K562 (cell line): ENCODE measurements around the gene PITX1. TPM values are rescaled to one million over a fixed set of nuclear protein-coding genes. Genes with fewer than 3 reads are reported as not detected.

ENCODE experiments used
- ATAC-seq: fragments of 200-7000 bp; cut with Tn5 transposase; 3 replicates; pipeline ENCODE4 v1.9.1; 2020; ENCODE audit warnings: moderate library complexity
- BruUV-seq: library from RNA; stranded (reverse); fragments of 400-500 nt; replicated peaks from 2 replicates; lab custom pipeline; 2021; lab: Mats Ljungman, UMichigan
- CTCF ChIA-PET: fragments of 300-600 bp; formaldehyde crosslinking; extraction: SDS; loops from one replicate; lab custom pipeline; 2021; ENCODE audit warnings: low intra/inter-chr PET ratio; lab: Yijun Ruan, JAX
- POLR2A ChIA-PET: fragments of 300-600, 350-650 bp; sonication (Branson Sonifier 250); formaldehyde crosslinking; extraction: SDS; loops from one replicate; lab custom pipeline; 2021; ENCODE audit warnings: antibody characterized with exemption, inconsistent platforms; lab: Yijun Ruan, JAX
- DNase-seq, 4 experiments: peaks; one replicate each; pipeline versions ENCODE4 v3.0.0 to v3.0.0-alpha.2; 2011 to 2018; ENCODE audit warnings: low spot score in 3 of 4, mixed read lengths in 3 of 4; ENCODE audit errors: extremely low read depth in 1 of 4
- FAIRE-seq: peaks from 2 replicates; lab custom pipeline; 2011; peaks lifted over from hg19 to GRCh38; lab: Jason Lieb, UNC
- H2AFZ ChIP-seq: 2 replicates; pipeline ENCODE4 v1.6.0; 2011; ENCODE audit warnings: low read depth, low read length, control low read depth, inconsistent platforms
- H3K27ac ChIP-seq: fragments of 200-600 bp; 3 replicates; pipeline ENCODE4 v1.8.0; 2011; ENCODE audit warnings: low read depth, mild to moderate bottlenecking, control low read depth, inconsistent platforms, low read length, moderate library complexity, mixed read lengths; ENCODE audit errors: extremely low read depth
- H3K27me3 ChIP-seq, 2 experiments: fragments of 300-600 bp in 1 of 2; 2 replicates in 1 of 2; 3 replicates in 1 of 2; pipeline versions ENCODE4 v1.6.0 to v1.8.0; 2011; ENCODE audit warnings: inconsistent platforms in 2 of 2, low read length in 2 of 2, mild to moderate bottlenecking in 1 of 2, mixed read lengths in 1 of 2, moderate library complexity in 1 of 2; ENCODE audit not compliant: control insufficient read depth in 2 of 2, insufficient read depth in 2 of 2
- H3K36me3 ChIP-seq: fragments of 300-600 bp; 3 replicates; pipeline ENCODE4 v1.8.0; 2011; ENCODE audit warnings: mild to moderate bottlenecking, low read length, inconsistent platforms; ENCODE audit not compliant: control insufficient read depth, insufficient read depth
- H3K4me1 ChIP-seq, 2 experiments: fragments of 200-600 bp in 1 of 2; replicated peaks in 1 of 2; 2 replicates in 1 of 2; 3 replicates in 1 of 2; pipeline versions ENCODE4 v1.5.1 to v1.8.0; 2011; ENCODE audit warnings: inconsistent platforms in 2 of 2, low read length in 2 of 2, mild to moderate bottlenecking in 1 of 2, mixed read lengths in 1 of 2, moderate library complexity in 1 of 2; ENCODE audit not compliant: control insufficient read depth in 2 of 2, insufficient read depth in 2 of 2
- H3K4me2 ChIP-seq: 2 replicates; pipeline ENCODE4 v1.6.1; 2011; ENCODE audit warnings: low read length, control low read depth, inconsistent platforms, mixed read lengths; ENCODE audit not compliant: insufficient read depth
- H3K4me3 ChIP-seq: fragments of 200-600 bp; sonication (generic), shearing (Covaris generic); 2 replicates; pipeline ENCODE4 v1.5.1; 2016; ENCODE audit warnings: control low read depth, inconsistent platforms
- H3K79me2 ChIP-seq: fragments of 200-600 bp; 3 replicates; pipeline ENCODE4 v1.8.0; 2011; ENCODE audit warnings: low read length, inconsistent platforms; ENCODE audit not compliant: control insufficient read depth, insufficient read depth
- H3K9ac ChIP-seq, 2 experiments: 2 replicates each; pipeline versions ENCODE4 v1.6.0 to v1.6.1; 2011; ENCODE audit warnings: low read depth in 2 of 2, low read length in 2 of 2, control low read depth in 1 of 2, inconsistent platforms in 1 of 2, mild to moderate bottlenecking in 1 of 2, mixed read lengths in 1 of 2; ENCODE audit not compliant: insufficient read depth in 1 of 2
- H3K9me1 ChIP-seq: one replicate; pipeline ENCODE4 v1.6.0; 2011; ENCODE audit warnings: inconsistent platforms, mild to moderate bottlenecking, low read length, moderate library complexity; ENCODE audit not compliant: control insufficient read depth, insufficient read depth
- H3K9me3 ChIP-seq: replicated peaks from 2 replicates; pipeline ENCODE4 v1.5.1; 2011; ENCODE audit warnings: low read depth, low read length, inconsistent platforms; ENCODE audit not compliant: control insufficient read depth, insufficient read depth
- H4K20me1 ChIP-seq: replicated peaks from 2 replicates; pipeline ENCODE4 v1.6.1; 2011; ENCODE audit warnings: low read length, inconsistent platforms, mixed read lengths; ENCODE audit not compliant: control insufficient read depth, insufficient read depth
- ATF3 ChIP-seq, 2 experiments: fragments of 450-650 bp in 1 of 2; sonication (generic) in 1 of 2; formaldehyde crosslinking in 1 of 2; IDR thresholded peaks in 1 of 2; conservative IDR thresholded peaks in 1 of 2; 2 replicates each; pipeline versions ENCODE4 v1.6.1 to v1.8.1; 2016 to 2023; ENCODE audit warnings: mild to moderate bottlenecking in 2 of 2, moderate library complexity in 2 of 2, inconsistent platforms in 1 of 2, missing genetic modification reagents in 1 of 2
- EP300 ChIP-seq: IDR thresholded peaks from 2 replicates; pipeline ENCODE4 v1.6.1; 2012; ENCODE audit warnings: low read length, improper control_type of control experiment
- FOXJ2 ChIP-seq: fragments of 200-800 bp; sonication (Bioruptor generic); IDR thresholded peaks from 2 replicates; pipeline ENCODE4 v1.6.1; 2016; ENCODE audit warnings: missing genetic modification characterization, missing compliant biosample characterization
- JUNB ChIP-seq: fragments of 450-650 bp; formaldehyde crosslinking; conservative IDR thresholded peaks from 2 replicates; pipeline ENCODE4 v1.4.0; 2020; ENCODE audit warnings: mild to moderate bottlenecking
- MITF ChIP-seq: IDR thresholded peaks from 2 replicates; pipeline ENCODE4 v1.6.1; 2014; ENCODE audit warnings: antibody characterized with exemption
- NRF1 ChIP-seq, 2 experiments: fragments of 450-650 bp; IDR thresholded peaks in 1 of 2; conservative IDR thresholded peaks in 1 of 2; 2 replicates each; pipeline ENCODE4 v1.6.1; 2014; ENCODE audit warnings: mild to moderate bottlenecking in 2 of 2
- RBFOX2 ChIP-seq: fragments of 200-400 bp; formaldehyde crosslinking; IDR thresholded peaks from 2 replicates; pipeline ENCODE4 v1.6.1; 2017; ENCODE audit warnings: low read depth, mild to moderate bottlenecking, low read length, moderate library complexity
- RBM25 ChIP-seq: fragments of 200-400 bp; formaldehyde crosslinking; IDR thresholded peaks from 2 replicates; pipeline ENCODE4 v1.6.1; 2018; ENCODE audit warnings: low read length, low read depth, moderate library complexity; ENCODE audit not compliant: severe bottlenecking
- SMARCE1 ChIP-seq: fragments of 450-650 bp; IDR thresholded peaks from 2 replicates; pipeline ENCODE4 v1.7.1; 2016; ENCODE audit warnings: mild to moderate bottlenecking
- ZEB2 ChIP-seq: fragments of 450-650 bp; IDR thresholded peaks from 2 replicates; pipeline ENCODE4 v1.6.1; 2016
- WGBS: fragments of 100-300 bp; shearing (Covaris generic); methylation state at CpG from one replicate; pipeline ENCODE4 v1.1.6; 2016; ENCODE audit warnings: low coverage, mixed read lengths; ENCODE audit not compliant: insufficient coverage; ENCODE audit errors: missing lambda C conversion rate; 5-methylcytosine and 5-hydroxymethylcytosine counted together
- in situ Hi-C: fragments of 300-500 bp; cut with MboI; formaldehyde crosslinking; loops from 4 replicates; pipeline ENCODE4 v1.15.0; 2018; ENCODE audit warnings: inconsistent platforms, mixed read lengths
- intact Hi-C: fragments of 100-400 bp; cut with micrococcal nuclease; formaldehyde crosslinking; loops from 2 replicates; pipeline ENCODE4 v1.14.2; 2022
- polyA plus RNA-seq, 8 experiments: library from polyadenylated mRNA; depleted of rRNA in 4 of 8; stranded (reverse) in 5 of 8; unstranded in 3 of 8; fragments of >200 nt; fragmentation: Nextera tagmentation in 2 of 8; fragmentation: Illumina TruSeq in 1 of 8; extraction: Ambion mirVana in 2 of 8; extraction: Trizol in 1 of 8; gene quantifications; 2 replicates each; pipeline versions ENCODE4 v1.2.1 to v1.2.3, GENCODE V29; 2011 to 2014; ENCODE audit warnings: inconsistent platforms in 1 of 8, missing spikeins in 1 of 8
- total RNA-seq, 7 experiments: library from RNA; depleted of rRNA in 6 of 7; stranded (reverse); fragments of >200 nt in 6 of 7; fragmentation: Illumina TruSeq in 2 of 7; extraction: Trizol in 2 of 7; gene quantifications; 2 replicates each; pipeline versions ENCODE4 v1.2.1 to v1.2.3, GENCODE V29; 2011 to 2021; ENCODE audit warnings: low replicate concordance in 1 of 7

PITX1 gene
- total and polyA plus RNA-seq, 9 of the 15 experiments (the other 6 are each of a cell fraction or from before 2014, with no cell fraction given): 0.13 to 88.2 (median 24.9) TPM

GRCh38 chr5:135056316-135057030, 22.4 kb upstream of the PITX1 start:
- DNase-seq (no peak), ATAC-seq (no peak), FAIRE-seq (no peak)
- H3K9me3 ChIP-seq: no peaks in the 10 kb centered on the region
- intact Hi-C loops: no loop called here
- H3K27me3 ChIP-seq: peaks cover 0 to 7% of the 10 kb centered on the region in 2 experiments; a peak in 1 of 5 replicates
- POLR2A ChIA-PET: interaction anchor here (1.0 to 1.7 kb wide), 2 partner anchors 15 to 19 kb away, joined by 3 to 6 read pairs; no protein-coding TSS in a partner anchor
- 36% methylated on average over 8 of the region's 8 CpGs for WGBS
- no peak overlapping the region for H2AFZ ChIP-seq
- TF ChIP-seq SMARCE1 (no peak), NRF1 (conservative IDR thresholded peaks at IDR 0.05 in 1 of 2, IDR thresholded peaks at IDR 0.05 in 1 of 2) (no peak), JUNB (CRISPR knock-in tag) (no peak), RBM25 (peak; percentile 63)
- H4K20me1 ChIP-seq: 0 out of 2 replicates have a peak, but pooled peaks cover 2% of the 10 kb centered on the region
- H3K9ac ChIP-seq: no peak overlapping the region
- no TSS peak for BruUV-seq
- no peaks in the 10 kb centered on the region for H3K9me1 ChIP-seq
- no peaks in the 10 kb centered on the region for H3K79me2 ChIP-seq
- no peak overlapping the region for H3K4me2 ChIP-seq
- H3K4me1 ChIP-seq: peaks cover 19 to 21% of the 10 kb centered on the region in 2 experiments; a peak in 3 of 5 replicates
- CTCF ChIA-PET: no interaction called here
- H3K4me3 ChIP-seq: no peak overlapping the region
- H3K36me3 ChIP-seq: no peaks in the 10 kb centered on the region
- in situ Hi-C loops: no loop called here
- no peak overlapping the region for H3K27ac ChIP-seq

GRCh38 chr5:135055396-135055795, 21.4 kb upstream of the PITX1 start:
- peaks cover 0 to 7% of the 10 kb centered on the region in 2 experiments; a peak in 1 of 5 replicates for H3K27me3 ChIP-seq
- 38% methylated on average over 5 of the region's 5 CpGs for WGBS
- FAIRE-seq (no peak), DNase-seq (no peak), ATAC-seq (no peak)
- intact Hi-C loops: no loop called here
- no peaks in the 10 kb centered on the region for H3K9me3 ChIP-seq
- peaks cover 26 to 32% of the 10 kb centered on the region in 2 experiments; a peak in 4 of 5 replicates for H3K4me1 ChIP-seq
- no peak overlapping the region for H3K9ac ChIP-seq
- in situ Hi-C loops: no loop called here
- H3K27ac ChIP-seq: no peak overlapping the region
- no peak overlapping the region for H3K4me2 ChIP-seq
- no peaks in the 10 kb centered on the region for H3K36me3 ChIP-seq
- no peak overlapping the region for H3K4me3 ChIP-seq
- no TSS peak for BruUV-seq
- ChIA-PET CTCF (no interaction called here), POLR2A (interaction anchor here (0.5 to 1.7 kb wide), 3 partner anchors 16 to 22 kb away, joined by 3 to 6 read pairs (median 3); no protein-coding TSS in a partner anchor)
- H2AFZ ChIP-seq: no peak overlapping the region
- no peaks in the 10 kb centered on the region for H3K79me2 ChIP-seq
- H3K9me1 ChIP-seq: no peaks in the 10 kb centered on the region
- H4K20me1 ChIP-seq: 0 out of 2 replicates have a peak, but pooled peaks cover 5% of the 10 kb centered on the region
- TF ChIP-seq RBFOX2: no peak
- TF ChIP-seq EP300: no peak
- TF ChIP-seq MITF: no peak
- TF ChIP-seq ZEB2: no peak
- no peak for TF ChIP-seq FOXJ2 (tag)
- no peak for TF ChIP-seq ATF3 (IDR thresholded peaks at IDR 0.05)
- TF ChIP-seq ATF3 (CRISPR knock-in tag; conservative IDR thresholded peaks at IDR 0.05): no peak
